Measurements from ENCODE around the gene CHAT. TPM values are rescaled to one million over a fixed set of nuclear protein-coding genes. Genes with fewer than 3 reads are reported as not detected.

CHAT gene
- total RNA-seq, 1 experiment from 2014 or later: not detected

DNA sequence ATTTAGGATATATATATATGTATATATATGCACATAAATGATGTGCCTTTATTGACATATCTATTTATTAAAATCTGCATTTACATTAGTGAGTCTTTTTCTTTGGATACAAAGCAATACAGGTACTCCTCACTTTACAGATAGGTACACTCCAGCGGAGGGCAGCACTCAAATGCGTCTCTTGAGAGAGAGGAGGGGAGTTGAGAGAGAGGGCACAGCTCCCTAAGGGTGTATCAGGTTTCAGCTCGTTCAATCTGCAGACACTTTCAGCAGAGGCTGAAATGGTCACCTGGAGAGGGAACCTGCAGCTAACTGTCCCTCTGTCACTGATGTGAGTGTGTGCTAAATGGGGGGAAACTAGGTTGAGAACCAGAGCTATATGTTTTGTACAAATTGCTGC is 87.2 kb downstream of the CHAT start:
- Histone ChIP-seq H3K27ac (ENCODE audit: low read length) (no peak overlapping the region), H3K9me3 (ENCODE audit: control insufficient read depth, insufficient read depth, low read depth, low read length) (no peaks in the 10 kb centered on the region), H3K4me1 (ENCODE audit: control insufficient read depth, insufficient read depth, low read length) (no peaks in the 10 kb centered on the region), H3K36me3 (ENCODE audit: control insufficient read depth, insufficient read depth, low read length) (no peaks in the 10 kb centered on the region), H3K27me3 (ENCODE audit: control insufficient read depth, insufficient read depth, low read length) (peaks cover under 1% of the 10 kb centered on the region), H3K4me3 (ENCODE audit: low read depth in 2 of 2, low read length in 2 of 2) (no peak overlapping the region)
- no TSS peak for BruUV-seq (replicated peaks)
- in situ Hi-C loops (cut with HindIII; ENCODE audit: low pct_unique_long_range_greater_than_20kb, low sequenced_read_pairs) (no loop called here), intact Hi-C loops (cut with micrococcal nuclease; ENCODE audit: unreplicated experiment) (no loop called here)
- ChIA-PET POLR2A (no interaction called here), CTCF (no interaction called here)
- ATAC-seq (no peak), DNase-seq (ENCODE audit: low read depth, low spot score) (no peak)
- TF ChIP-seq POLR2AphosphoS5 (IDR thresholded peaks at IDR 0.05; ENCODE audit: low read depth, low read length) (no peak), CTCF (IDR thresholded peaks at IDR 0.05) (no peak), TCF7L2 (IDR thresholded peaks at IDR 0.05; ENCODE audit: low read depth, low read length) (no peak), REST (IDR thresholded peaks at IDR 0.05; ENCODE audit: insufficient read depth in 1 of 2, low read depth in 2 of 2, low read length in 1 of 2) (no peak)

- CTCF ChIA-PET: no interaction called here
Observed at GRCh38 chr10:49707585-49707984, 93.7 kb downstream of the CHAT start.

More at GRCh38 chr10:49707585-49707984, 93.7 kb downstream of the CHAT start:
- intact Hi-C loops (cut with micrococcal nuclease; ENCODE audit: unreplicated experiment): no loop called here
- no peaks in the 10 kb centered on the region for H3K36me3 ChIP-seq (ENCODE audit: control insufficient read depth, insufficient read depth, low read length)
- DNase-seq (ENCODE audit: low read depth, low spot score) (no peak), ATAC-seq (no peak)
- no peaks in the 10 kb centered on the region for H3K9me3 ChIP-seq (ENCODE audit: control insufficient read depth, insufficient read depth, low read depth, low read length)
- H3K27ac ChIP-seq (ENCODE audit: low read length): no peak overlapping the region
- H3K4me3 ChIP-seq (ENCODE audit: low read depth in 2 of 2, low read length in 2 of 2): no peak overlapping the region
- peaks cover 3% of the 10 kb centered on the region for H3K27me3 ChIP-seq (ENCODE audit: control insufficient read depth, insufficient read depth, low read length)
- BruUV-seq (replicated peaks): no TSS peak
- in situ Hi-C loops (cut with HindIII; ENCODE audit: low pct_unique_long_range_greater_than_20kb, low sequenced_read_pairs): no loop called here
- POLR2A ChIA-PET: no interaction called here
- no peak for TF ChIP-seq REST (IDR thresholded peaks at IDR 0.05; ENCODE audit: insufficient read depth in 1 of 2, low read depth in 2 of 2, low read length in 1 of 2)
- no peak for TF ChIP-seq CTCF (IDR thresholded peaks at IDR 0.05)
- no peak for TF ChIP-seq TCF7L2 (IDR thresholded peaks at IDR 0.05; ENCODE audit: low read depth, low read length)
- no peak for TF ChIP-seq SIN3A (IDR thresholded peaks at IDR 0.05; ENCODE audit: borderline replicate concordance, insufficient read depth, low read depth, low read length)
- TF ChIP-seq POLR2AphosphoS5 (IDR thresholded peaks at IDR 0.05; ENCODE audit: low read depth, low read length): no peak
- no peaks in the 10 kb centered on the region for H3K4me1 ChIP-seq (ENCODE audit: control insufficient read depth, insufficient read depth, low read length)

Measured in Panc1 (cell line).